ENCODE data around the gene BCAP31.

DNA sequence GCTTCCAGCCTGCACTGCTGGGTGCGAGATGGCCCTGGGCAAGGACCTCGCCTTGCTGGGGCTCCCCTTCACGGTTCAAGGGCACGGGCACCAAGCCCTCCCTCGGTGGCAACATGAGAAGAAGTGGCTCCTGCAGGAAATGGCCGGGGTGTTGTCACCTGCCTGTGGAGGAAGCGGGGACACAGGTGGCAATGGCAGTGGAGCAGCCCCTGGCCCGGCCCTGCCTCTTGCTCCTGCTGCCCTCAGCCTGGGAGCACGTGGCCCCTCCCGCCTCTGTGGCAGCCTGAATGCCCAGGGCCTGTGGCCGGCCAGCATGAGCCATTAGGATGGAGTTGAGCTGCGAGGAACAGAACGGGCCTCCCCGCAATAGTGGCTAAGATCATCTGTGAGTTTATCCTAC lies 17.3 kb upstream of the BCAP31 start:
- TF ChIP-seq, protein P1, sequence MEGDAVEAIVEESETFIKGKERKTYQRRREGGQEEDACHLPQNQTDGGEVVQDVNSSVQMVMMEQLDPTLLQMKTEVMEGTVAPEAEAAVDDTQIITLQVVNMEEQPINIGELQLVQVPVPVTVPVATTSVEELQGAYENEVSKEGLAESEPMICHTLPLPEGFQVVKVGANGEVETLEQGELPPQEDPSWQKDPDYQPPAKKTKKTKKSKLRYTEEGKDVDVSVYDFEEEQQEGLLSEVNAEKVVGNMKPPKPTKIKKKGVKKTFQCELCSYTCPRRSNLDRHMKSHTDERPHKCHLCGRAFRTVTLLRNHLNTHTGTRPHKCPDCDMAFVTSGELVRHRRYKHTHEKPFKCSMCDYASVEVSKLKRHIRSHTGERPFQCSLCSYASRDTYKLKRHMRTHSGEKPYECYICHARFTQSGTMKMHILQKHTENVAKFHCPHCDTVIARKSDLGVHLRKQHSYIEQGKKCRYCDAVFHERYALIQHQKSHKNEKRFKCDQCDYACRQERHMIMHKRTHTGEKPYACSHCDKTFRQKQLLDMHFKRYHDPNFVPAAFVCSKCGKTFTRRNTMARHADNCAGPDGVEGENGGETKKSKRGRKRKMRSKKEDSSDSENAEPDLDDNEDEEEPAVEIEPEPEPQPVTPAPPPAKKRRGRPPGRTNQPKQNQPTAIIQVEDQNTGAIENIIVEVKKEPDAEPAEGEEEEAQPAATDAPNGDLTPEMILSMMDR (IDR thresholded peaks at IDR 0.05) = no peak
- no peak for TF ChIP-seq POLR2AphosphoS5 (IDR thresholded peaks at IDR 0.05)
